GM18873 (cell line): Measurements from ENCODE around the gene RTP2.

ENCODE experiments used
- ATAC-seq: cut with Tn5 transposase; IDR thresholded peaks from one replicate; pipeline ENCODE4 v1.9.1; 2021; ENCODE audit warnings: mild to moderate bottlenecking, moderate library complexity, moderate number of reproducible peaks; ENCODE audit not compliant: unreplicated experiment, low FRiP score

Gene RTP2

GRCh38 chr3:187739094-187739560 is 36.8 kb upstream of the RTP2 start:
- no peak for ATAC-seq

GRCh38 chr3:187738331-187739093 is 36.2 kb upstream of the RTP2 start:
- no peak for ATAC-seq

DNA sequence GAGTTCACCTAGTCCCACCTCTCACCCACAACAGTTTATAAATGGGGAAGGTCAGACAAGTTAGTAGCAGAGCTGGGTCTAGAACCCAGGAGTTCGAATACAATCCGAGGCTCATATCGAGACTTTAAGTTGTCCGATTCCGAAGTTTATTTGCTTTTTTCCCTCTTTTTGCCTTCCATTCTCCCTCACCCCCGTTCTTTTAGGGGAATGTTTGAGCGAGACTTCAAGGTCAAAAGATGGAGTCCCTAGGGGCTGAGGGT is 35.6 kb upstream of the RTP2 start:
- ATAC-seq = no peak

GRCh38 chr3:187737368-187738070 is 35.2 kb upstream of the RTP2 start:
- ATAC-seq = no peak

- ATAC-seq = no peak
Measured at GRCh38 chr3:187737006-187737367, 34.6 kb upstream of the RTP2 start.

DNA sequence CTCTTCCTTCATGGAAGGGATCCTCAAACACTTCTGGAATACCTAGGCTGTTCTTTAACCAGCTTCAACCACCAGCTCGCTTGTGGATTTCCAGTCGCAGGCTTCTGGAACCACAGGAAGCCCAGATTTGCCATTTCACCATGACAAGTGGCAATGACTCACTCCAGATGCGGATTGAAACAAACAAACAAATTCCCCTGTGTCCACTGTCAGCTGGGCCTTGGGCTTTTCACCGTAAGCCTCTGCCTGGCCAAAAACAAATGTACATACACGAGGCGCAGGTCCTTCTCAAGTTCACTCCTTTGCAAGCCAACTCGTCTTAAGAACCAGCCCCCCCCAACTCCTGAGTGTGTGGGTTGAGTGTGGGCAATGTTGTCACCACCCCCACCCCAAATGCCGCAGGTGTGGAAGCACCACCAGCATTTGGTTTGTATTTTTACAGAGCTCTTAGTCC is 34.1 kb upstream of the RTP2 start:
- no peak for ATAC-seq

DNA sequence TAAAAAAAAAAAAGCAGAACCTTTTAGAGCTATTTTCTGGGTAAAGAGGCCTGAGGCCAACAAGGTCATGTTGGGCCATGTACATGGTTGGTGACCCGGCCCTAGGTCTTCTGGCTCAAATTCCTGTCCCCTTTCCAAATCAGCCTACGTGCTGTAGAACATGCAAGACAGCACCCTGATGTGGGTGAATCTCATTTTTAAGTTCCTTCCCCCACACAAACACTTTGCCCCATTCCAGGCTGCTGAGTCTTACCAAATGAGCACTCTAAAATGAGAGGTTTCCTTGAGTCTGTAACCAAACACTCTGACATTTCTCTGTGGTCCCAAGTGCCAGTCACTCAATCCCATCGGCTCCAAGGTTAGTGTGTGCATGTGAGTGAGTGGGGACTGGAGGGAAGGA is 33.5 kb upstream of the RTP2 start:
- no peak for ATAC-seq

DNA sequence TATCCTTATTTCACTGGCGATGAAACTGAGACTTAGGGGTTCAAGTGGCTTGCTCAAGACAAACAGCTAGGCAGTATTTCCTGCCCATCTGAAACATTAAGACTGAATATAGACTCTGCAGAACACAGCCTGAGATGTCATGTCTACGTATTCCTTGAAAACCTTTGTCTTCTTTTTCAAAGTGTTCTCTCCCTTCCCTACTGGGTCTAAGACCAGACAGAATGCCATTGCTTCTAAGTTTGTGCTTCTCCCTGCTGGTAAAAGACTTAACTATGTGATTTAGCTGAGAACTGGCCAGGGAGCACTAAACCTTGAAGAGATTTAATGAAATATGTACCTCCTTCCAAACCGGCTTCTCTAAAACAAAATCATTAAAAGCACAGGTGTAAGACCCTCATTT is 33.0 kb upstream of the RTP2 start:
- no peak for ATAC-seq

DNA sequence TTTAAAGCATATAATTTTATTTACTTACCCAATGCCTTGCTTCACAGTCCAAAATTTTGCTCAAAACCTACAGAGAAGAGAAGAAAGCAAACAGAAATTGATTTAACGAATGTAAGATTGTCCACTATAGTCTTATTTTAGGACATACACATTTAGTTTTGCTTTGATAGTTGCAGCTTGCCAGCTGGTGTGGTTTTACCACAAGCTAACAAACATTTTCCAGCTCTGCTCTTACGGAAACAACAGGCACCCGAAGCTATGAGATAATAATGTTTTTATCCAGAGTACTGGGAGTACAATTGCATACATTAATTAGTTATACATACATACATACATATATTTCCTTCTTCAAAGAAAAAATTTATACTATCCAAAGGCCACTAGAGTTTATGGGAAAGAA is 32.5 kb upstream of the RTP2 start:
- ATAC-seq = no peak

- ATAC-seq = no peak
Measured at GRCh38 chr3:187733371-187733770, 31.0 kb upstream of the RTP2 start.

DNA sequence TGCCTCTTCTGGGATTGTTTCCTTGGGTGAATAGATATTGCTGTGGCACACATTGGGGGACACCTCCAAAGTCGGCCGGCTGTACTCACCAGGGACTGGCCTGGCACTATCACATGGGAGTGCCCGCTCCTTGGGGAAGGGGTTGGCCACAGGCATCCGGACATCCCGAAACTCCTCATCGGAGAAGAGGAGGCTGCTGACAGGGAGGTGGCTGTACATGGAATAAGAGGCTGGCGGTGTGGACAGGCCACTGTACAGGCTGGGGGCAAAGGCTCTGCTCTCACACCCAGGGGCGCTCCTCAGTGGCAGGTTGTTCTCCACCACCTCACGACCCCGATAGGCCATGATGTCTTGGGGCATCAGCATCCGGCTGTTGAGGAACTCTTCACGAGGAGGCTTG is 27.2 kb upstream of the RTP2 start:
- no peak for ATAC-seq

DNA sequence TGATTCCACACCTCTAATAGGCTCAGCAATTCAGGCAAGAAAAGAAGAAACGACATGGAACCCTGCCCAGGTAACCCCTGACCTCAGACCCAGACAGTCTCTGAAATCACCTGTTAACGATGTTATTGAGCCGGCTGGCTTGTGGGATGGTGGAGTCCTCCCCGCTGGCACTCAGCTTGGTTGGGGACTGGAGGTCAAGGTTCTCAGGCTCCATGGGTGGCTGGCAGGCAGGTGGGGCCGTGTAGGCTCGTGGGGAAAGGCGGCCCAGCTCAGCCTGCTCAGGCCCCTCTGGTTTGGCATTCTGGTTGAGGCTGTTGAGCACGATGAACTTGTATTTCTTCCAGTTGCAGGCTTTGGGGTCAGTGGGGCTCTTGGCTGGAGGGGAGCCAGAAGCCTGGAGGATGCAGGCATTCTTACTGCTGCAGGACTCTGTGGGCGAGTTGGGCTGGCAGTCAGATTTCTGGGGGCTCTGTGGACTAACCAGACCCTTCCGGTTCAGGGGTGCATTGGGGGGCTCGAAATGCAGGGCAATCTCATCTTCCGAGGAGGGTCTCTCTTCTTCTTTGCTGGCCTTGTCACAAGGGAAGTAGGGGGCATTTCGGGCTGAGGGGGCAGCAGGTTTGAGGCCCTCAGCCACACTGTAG is 26.7 kb upstream of the RTP2 start:
- no peak for ATAC-seq

DNA sequence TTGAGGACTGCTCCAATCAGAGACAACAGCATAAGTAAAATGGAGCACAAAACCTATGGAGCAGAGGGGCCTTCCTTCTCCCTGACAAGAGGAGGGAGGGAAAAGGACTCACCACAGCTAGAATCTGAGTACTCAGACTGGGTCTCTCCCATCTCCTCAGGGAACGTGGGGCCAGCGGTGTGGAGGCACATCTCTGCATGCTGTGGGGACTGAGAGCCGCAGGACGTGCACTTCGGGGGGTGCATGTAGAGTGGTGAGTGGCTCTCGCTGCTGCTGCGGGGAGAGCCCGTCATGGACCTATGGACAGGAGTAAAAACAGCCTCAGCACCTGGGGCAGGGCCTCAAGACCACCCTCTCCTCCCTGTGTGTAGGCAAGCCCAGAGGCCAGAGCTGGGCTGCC is 25.9 kb upstream of the RTP2 start:
- ATAC-seq = no peak

DNA sequence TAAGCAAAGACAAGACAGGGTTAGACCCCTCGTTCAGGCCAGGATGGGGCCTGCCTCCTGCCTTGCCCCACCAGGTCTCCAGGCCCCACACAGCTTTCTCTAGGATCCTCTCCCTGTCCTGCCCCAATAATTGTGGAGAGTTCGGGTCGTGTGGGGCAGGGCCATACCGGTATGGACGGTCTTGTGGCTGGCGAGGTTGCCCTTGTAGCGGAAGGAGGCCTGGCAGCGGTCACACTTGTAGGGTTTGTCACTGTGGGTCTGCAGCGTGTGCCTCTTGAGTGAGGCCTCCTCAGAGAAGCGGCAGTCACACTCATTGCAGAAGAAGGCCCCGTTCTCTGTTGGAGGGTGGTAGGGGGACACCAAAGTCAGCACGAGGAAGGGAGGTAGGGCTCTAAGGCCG is 24.2 kb upstream of the RTP2 start:
- ATAC-seq = no peak

GRCh38 chr3:187725653-187726370 is 23.5 kb upstream of the RTP2 start:
- no peak for ATAC-seq

DNA sequence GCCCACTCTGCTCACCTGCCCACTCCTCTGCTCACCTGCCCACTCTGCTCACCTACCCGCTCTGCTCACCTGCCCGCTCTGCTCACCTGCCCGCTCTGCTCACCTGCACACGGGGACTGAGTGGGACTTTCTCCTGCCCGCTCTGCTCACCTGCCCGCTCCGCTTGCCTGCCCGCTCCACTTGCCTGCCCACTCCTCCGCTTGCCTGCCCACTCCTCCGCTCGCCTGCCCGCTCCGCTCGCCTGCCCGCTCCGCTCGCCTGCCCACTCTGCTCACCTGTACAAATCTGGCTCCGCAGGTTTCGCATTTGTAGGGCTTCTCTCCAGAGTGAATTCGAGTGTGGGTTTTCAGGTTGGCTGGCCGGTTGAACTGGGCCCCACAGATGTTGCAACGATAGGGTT is 22.9 kb upstream of the RTP2 start:
- no peak for ATAC-seq

DNA sequence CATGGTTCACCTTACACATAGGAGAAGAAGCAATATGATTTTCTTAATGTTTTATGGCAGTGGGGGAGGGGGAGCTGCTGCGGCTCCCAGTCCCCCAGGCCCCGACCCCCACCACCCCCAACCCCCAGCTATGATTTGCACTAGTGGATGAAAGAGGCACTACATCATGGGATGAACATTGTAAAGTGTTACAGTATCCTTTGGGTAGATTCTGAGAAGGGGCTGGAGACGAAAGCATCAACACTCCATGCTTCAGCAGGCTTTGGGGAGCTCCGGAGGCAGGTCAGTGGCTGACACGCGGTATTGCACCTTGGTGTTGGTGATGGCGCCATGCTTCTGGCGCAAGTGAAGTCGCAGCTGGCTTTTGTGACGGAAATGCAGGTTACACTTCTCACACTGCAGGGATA is 19.9 kb upstream of the RTP2 start:
- ATAC-seq = no peak

DNA sequence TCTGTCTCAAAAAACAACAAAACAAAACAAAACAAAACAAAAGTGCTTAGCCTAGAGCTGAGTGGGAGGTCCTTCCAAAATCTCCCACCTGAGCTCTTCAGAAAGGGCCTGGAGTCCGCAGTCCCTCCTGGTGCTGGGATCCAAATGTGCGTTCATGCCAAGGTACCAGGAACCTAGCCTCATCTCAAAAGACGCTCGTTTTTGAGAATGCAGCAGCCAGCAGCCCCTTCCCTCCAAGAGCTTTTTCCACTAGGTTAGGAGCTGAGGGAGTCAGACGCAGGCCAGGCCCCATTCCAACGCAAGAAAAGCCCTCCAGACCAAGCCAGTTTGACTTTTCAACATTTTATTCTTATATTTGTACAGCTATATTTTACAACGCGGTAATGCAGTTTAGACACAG is 18.7 kb upstream of the RTP2 start:
- ATAC-seq = no peak

- no peak for ATAC-seq
Measured at GRCh38 chr3:187720337-187720670, 17.9 kb upstream of the RTP2 start.

- no peak for ATAC-seq
Measured at GRCh38 chr3:187719628-187720336, 17.4 kb upstream of the RTP2 start.

GRCh38 chr3:187718802-187719201 is 16.4 kb upstream of the RTP2 start:
- ATAC-seq = no peak
